Spinal cord (tissue), 10 donors: Measurements from ENCODE around the gene C2orf15. TPM values are rescaled to one million over a fixed set of nuclear protein-coding genes. Genes with fewer than 3 reads are reported as not detected.
"Not testable (repeated sequence)": the region's sequence is repeated elsewhere in the genome, so short reads cannot be mapped to it uniquely, and the experiment has no call there.

ENCODE experiments used
- DNase-seq, 6 donors: peaks; one replicate each; pipeline versions ENCODE4 v3.0.0 to v3.0.0-alpha.2; 2013 to 2015; ENCODE audit warnings: low spot score in 6 of 6, low read depth in 4 of 6
- H3K27ac ChIP-seq: one replicate; pipeline ENCODE4 v1.5.1; 2013; ENCODE audit warnings: low read depth, low read length, control low read depth
- H3K27me3 ChIP-seq: one replicate; pipeline ENCODE4 v1.6.1; 2013; ENCODE audit warnings: low read length; ENCODE audit not compliant: control insufficient read depth, insufficient read depth
- H3K36me3 ChIP-seq: one replicate; pipeline ENCODE4 v1.6.1; 2013; ENCODE audit warnings: low read length; ENCODE audit not compliant: control insufficient read depth, insufficient read depth
- H3K4me1 ChIP-seq: one replicate; pipeline ENCODE4 v1.6.1; 2013; ENCODE audit warnings: low read length; ENCODE audit not compliant: control insufficient read depth, insufficient read depth
- H3K4me3 ChIP-seq: one replicate; pipeline ENCODE4 v1.5.1; 2013; ENCODE audit warnings: low read depth, low read length, control low read depth
- H3K9me3 ChIP-seq: one replicate; pipeline ENCODE4 v1.6.1; 2013; ENCODE audit warnings: low read length; ENCODE audit not compliant: control insufficient read depth, insufficient read depth
- WGBS: methylation state at CpG from one replicate; pipeline ENCODE4 v1.1.5; 2013; ENCODE audit warnings: missing lambda C conversion rate; ENCODE audit not compliant: insufficient coverage; 5-methylcytosine and 5-hydroxymethylcytosine counted together
- polyA plus RNA-seq, 2 donors: library from polyadenylated mRNA; unstranded; fragments of 120-200 nt; gene quantifications; one replicate each; pipeline ENCODE4 v1.2.1, GENCODE V29; 2013; ENCODE audit not compliant: insufficient read length in 2 of 2
- small RNA-seq: library from RNA; depleted of rRNA; stranded (forward); fragments of <200 nt; gene quantifications from one replicate; pipeline ENCODE3, GENCODE V24; 2014; ENCODE audit warnings: low replicate concordance
- total RNA-seq, 2 donors: library from RNA; depleted of rRNA in 1 of 2; stranded (reverse); fragments of 120-200 nt in 1 of 2; fragments of >200 nt in 1 of 2; gene quantifications; one replicate each; pipeline versions ENCODE4 v1.2.3 to v1.2.4, GENCODE V29; 2013 to 2014
- donor health status: healthy.

Gene C2orf15
- total and polyA plus RNA-seq, 4 donors: 2.8 to 5.7 (median 4.0) TPM

DNA sequence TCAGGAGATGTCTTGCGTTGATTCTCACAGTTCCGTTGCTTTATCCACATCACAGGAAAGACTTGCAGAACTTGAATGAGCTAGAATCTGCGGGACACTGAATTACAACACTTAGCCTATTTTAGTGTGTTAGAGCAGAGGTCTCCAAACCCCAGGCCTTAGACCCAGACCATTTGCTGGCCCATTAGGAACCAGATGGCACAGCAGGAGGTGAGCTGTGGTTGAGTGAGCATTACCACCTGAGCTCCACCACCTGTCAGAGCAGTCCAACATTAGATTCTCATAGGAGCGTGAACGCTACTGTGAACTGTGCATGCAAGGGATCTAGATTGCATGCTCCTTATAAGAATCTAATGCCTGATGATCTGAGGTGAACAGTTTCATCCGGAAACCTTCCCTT, 43.3 kb downstream of the C2orf15 start:
- no peak for DNase-seq
- no peaks in the 10 kb centered on the region for H3K9me3 ChIP-seq
- no CpG with 5 or more reads among the region's 6 CpGs for WGBS

DNA sequence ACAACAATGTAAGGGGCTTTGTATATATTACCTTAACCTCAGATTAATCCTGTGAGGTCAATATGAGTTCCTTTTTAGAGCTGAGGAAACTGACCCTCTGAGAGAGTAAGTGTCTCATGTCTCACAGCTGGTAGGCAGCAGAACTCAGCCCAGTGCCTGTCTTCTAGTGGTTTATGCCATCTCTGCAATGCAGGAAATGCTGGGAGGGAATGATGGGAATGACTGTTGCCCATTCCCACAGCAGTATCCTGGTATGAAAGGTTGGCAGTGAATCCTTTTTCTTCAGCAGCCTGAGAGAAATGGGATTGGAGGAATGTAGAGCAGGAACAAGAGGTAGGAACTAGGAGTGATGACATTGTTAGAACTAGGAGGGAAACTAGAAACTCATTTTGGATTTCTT, 45.5 kb downstream of the C2orf15 start:
- no peak for DNase-seq
- H3K27me3 ChIP-seq: no peaks in the 10 kb centered on the region
- peaks cover 4% of the 10 kb centered on the region for H3K4me1 ChIP-seq
- no peak overlapping the region for H3K27ac ChIP-seq
- H3K36me3 ChIP-seq: peaks cover 20% of the 10 kb centered on the region
- H3K4me3 ChIP-seq: no peak overlapping the region
- no peaks in the 10 kb centered on the region for H3K9me3 ChIP-seq

More for the DNA sequence above, 43.3 kb downstream of the C2orf15 start:
- H3K27ac ChIP-seq: no peak overlapping the region
- H3K27me3 ChIP-seq: no peaks in the 10 kb centered on the region
- H3K4me1 ChIP-seq: peaks cover 7% of the 10 kb centered on the region
- peaks cover 10% of the 10 kb centered on the region for H3K36me3 ChIP-seq
- no peak overlapping the region for H3K4me3 ChIP-seq

DNA sequence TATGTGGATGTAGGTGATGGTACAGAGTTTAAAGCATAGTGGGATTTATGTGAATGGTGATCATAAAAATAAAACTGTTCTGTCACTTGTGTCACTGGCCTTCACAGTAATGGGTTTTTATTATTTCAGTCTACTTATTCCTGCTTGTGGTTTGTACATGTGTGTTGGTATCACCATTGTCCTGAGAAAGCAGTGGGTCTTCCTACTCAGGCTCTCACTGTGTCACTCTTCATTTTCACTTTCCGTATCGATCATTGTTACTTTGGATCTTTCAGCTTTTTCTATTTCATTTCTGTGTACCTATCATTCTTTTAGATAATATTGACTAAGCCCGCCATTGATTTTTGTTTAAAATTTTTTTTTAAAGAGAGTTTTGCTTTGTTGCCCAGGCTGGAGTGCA, 46.9 kb downstream of the C2orf15 start:
- WGBS: no CpG with 5 or more reads among the region's 3 CpGs
- no peaks in the 10 kb centered on the region for H3K27me3 ChIP-seq
- no peak overlapping the region for H3K4me3 ChIP-seq
- peaks cover 20% of the 10 kb centered on the region for H3K36me3 ChIP-seq
- no peak overlapping the region for H3K27ac ChIP-seq
- no peak for DNase-seq
- H3K4me1 ChIP-seq: no peaks in the 10 kb centered on the region
- H3K9me3 ChIP-seq: no peaks in the 10 kb centered on the region

GRCh38 chr2:99190548-99190947, 49.0 kb downstream of the C2orf15 start:
- DNase-seq: no peak
- Histone ChIP-seq H3K9me3 (no peaks in the 10 kb centered on the region), H3K4me3 (no peak overlapping the region), H3K27me3 (no peaks in the 10 kb centered on the region), H3K27ac (no peak overlapping the region), H3K4me1 (no peaks in the 10 kb centered on the region), H3K36me3 (peaks cover 26% of the 10 kb centered on the region)
- 88% methylated on average over 1 of the region's 1 CpG for WGBS

DNA sequence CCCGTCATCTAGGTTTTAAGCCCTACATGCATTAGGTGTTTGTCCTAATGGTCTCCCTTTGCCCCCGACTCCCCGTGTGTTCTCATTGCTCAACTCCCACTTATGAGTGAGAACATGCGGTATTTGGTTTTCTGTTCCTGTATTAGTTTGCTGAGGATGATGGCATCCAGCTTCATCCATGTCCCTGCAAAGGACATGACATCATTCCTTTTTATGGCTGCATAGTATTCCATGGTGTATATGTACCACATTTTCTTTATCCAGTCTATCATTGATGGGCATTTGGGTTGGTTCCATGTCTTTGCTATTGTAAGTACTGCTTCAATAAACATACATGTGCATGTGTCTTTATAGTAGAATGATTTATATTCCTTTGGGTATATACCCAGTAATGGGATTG, 50.9 kb downstream of the C2orf15 start:
- not testable (repeated sequence) for DNase-seq, H3K27me3 ChIP-seq, H3K27ac ChIP-seq, H3K4me3 ChIP-seq, H3K9me3 ChIP-seq, H3K4me1 ChIP-seq
- peaks cover 37% of the 10 kb centered on the region for H3K36me3 ChIP-seq
- WGBS: 88% methylated on average over 1 of the region's 4 CpGs

DNA sequence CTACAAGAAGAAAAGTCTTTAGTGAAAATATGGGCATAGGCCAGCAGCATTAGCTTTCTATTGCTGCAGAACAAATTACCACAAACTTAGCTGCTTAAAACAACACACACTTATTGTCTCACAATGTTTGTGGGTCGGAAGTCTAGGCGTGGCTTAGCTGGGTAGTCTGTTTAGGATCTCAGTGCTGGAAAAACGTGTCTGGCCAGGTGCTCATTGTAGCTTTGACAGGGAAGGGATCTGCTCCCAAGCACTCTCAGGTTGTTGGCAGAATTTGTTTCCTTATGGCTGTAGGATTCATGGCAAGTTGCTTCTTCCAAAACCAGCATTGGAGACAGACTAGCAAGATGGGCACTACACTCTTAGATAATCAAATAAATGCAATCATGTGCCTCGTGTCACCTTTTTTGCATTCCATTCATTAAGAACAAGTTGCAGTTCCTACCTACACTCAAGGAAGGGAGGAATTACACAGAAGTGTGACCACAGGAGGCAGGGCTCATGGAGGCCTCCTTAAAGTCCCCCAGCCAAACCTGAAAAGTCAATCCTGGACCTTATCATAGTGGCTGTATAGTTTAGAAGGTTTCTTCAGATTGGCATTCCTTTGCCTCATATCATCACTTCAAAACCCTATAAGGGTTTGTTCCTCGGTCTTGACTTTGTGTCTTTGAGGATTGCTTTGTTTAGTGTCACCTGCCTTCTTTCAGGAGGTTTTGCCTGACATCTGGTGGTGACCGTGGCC, 56.8 kb downstream of the C2orf15 start:
- no peak for DNase-seq
- WGBS: 92% methylated on average over 5 of the region's 6 CpGs
- H3K9me3 ChIP-seq: no peaks in the 10 kb centered on the region
- no peak overlapping the region for H3K27ac ChIP-seq
- H3K36me3 ChIP-seq: peaks cover 27% of the 10 kb centered on the region
- no peaks in the 10 kb centered on the region for H3K27me3 ChIP-seq
- H3K4me3 ChIP-seq: no peak overlapping the region
- no peaks in the 10 kb centered on the region for H3K4me1 ChIP-seq

DNA sequence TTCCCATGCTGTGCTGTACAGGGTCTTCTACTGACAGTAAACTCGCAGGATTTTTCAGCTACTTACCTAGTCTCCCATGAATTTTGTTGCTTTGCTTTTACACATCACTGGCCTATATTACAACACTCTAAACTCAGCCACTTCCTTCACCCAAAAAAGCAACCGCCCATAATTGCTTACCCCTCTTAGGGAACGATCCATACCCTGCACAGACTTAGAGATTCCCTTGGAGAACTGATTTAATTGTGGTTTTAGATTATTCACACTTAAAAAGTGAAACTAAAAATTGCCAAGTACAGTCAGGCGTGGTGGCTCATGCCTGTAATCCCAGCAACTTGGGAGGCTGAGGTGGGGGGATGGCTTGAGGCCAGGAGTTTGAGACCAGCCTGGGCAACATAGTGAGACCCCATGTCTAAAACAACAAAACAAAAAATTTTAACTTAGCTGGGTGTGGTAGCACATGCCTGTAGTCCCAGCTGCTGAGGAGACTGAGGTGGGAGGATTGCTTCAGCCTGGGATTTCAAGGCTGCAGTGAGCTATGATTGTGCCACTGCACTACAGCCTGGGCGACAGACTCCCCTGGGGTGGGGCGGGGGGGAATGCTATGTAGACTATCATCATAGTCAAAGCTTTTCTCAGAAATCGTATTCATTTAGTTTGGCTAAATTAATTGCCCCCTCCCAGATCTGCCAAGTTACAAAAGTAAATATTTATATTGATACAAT, 58.7 kb downstream of the C2orf15 start:
- Histone ChIP-seq H3K4me3 (no peak overlapping the region), H3K27me3 (no peaks in the 10 kb centered on the region), H3K36me3 (peaks cover 23% of the 10 kb centered on the region), H3K9me3 (no peaks in the 10 kb centered on the region), H3K4me1 (no peaks in the 10 kb centered on the region), H3K27ac (no peak overlapping the region)
- 80% methylated on average over 1 of the region's 7 CpGs for WGBS
- no peak for DNase-seq

Small RNAs within 50 kb of the gene (small RNA-seq; reads per million reads assigned to genes)
- not detected for gene AC092587.1

Other genes starting within 250 kb of the C2orf15 start
- gene CRACDL, start 205.5 kb upstream of the C2orf15 start, total RNA-seq: 1 to 10 TPM; 1.9 to 2.1 TPM
- gene CRACDL, start 205.5 kb upstream of the C2orf15 start, polyA plus RNA-seq: 1 to 10 TPM; 2.7 to 3.9 TPM
- gene TSGA10, start 13.2 kb downstream of the C2orf15 start, total RNA-seq: 10 to 100 TPM; 12.4 to 20.6 TPM
- gene TSGA10, start 13.2 kb downstream of the C2orf15 start, polyA plus RNA-seq: 10 to 100 TPM in 1 of 2 donors, 1 to 10 TPM in 1; 9.9 to 10.2 TPM
- gene LIPT1, start 13.3 kb downstream of the C2orf15 start, total RNA-seq: 10 to 100 TPM; 11.0 to 11.8 TPM
- gene LIPT1, start 13.3 kb downstream of the C2orf15 start, polyA plus RNA-seq: 1 to 10 TPM; 7.5 to 9.5 TPM
- gene MITD1, start 39.4 kb downstream of the C2orf15 start, total RNA-seq: 10 to 100 TPM; 24.4 to 32.1 TPM
- 10 to 100 TPM; 31.2 to 37.7 TPM for gene MITD1, start 39.4 kb downstream of the C2orf15 start, polyA plus RNA-seq
- gene MRPL30, start 39.5 kb downstream of the C2orf15 start, total RNA-seq: 10 to 100 TPM; 34.9 to 53.1 TPM
- 10 to 100 TPM; 35.9 to 39.5 TPM for gene MRPL30, start 39.5 kb downstream of the C2orf15 start, polyA plus RNA-seq
- not detected for gene LYG2, start 114.0 kb downstream of the C2orf15 start, total RNA-seq
- under 1 TPM; 0.33 to 0.98 TPM for gene LYG2, start 114.0 kb downstream of the C2orf15 start, polyA plus RNA-seq
- 1 to 10 TPM in 1 of 2 donors, under 1 TPM in 1; 0.69 to 2.1 TPM for gene LYG1, start 159.5 kb downstream of the C2orf15 start, total RNA-seq
- gene LYG1, start 159.5 kb downstream of the C2orf15 start, polyA plus RNA-seq: 1 to 10 TPM; 1.7 to 3.0 TPM
- gene TXNDC9, start 194.6 kb downstream of the C2orf15 start, total RNA-seq: 10 to 100 TPM; 41.4 to 54.6 TPM
- gene TXNDC9, start 194.6 kb downstream of the C2orf15 start, polyA plus RNA-seq: 10 to 100 TPM; 31.7 to 39.2 TPM
- gene EIF5B, start 195.7 kb downstream of the C2orf15 start, total RNA-seq: 10 to 100 TPM; 21.5 to 24.9 TPM
- 10 to 100 TPM; 52.4 to 57.1 TPM for gene EIF5B, start 195.7 kb downstream of the C2orf15 start, polyA plus RNA-seq